GM10248 (cell line): ENCODE data around the gene REPIN1.
A peak's percentile ranks its signal among the peaks of the same experiment; 100 is the strongest.

Experiments
- CTCF ChIA-PET: fragments of 300-600 bp; sonication (Branson Sonifier 250); formaldehyde crosslinking; extraction: SDS; loops from one replicate; lab custom pipeline; 2021; ENCODE audit warnings: antibody characterized with exemption; lab: Yijun Ruan, JAX
- POLR2A ChIA-PET: fragments of 350-650 bp; sonication (Branson Sonifier 250); formaldehyde crosslinking; extraction: SDS; loops from one replicate; lab custom pipeline; 2020; ENCODE audit warnings: antibody characterized with exemption; lab: Yijun Ruan, JAX
- DNase-seq: peaks from one replicate; pipeline ENCODE4 v3.0.0; 2012; ENCODE audit errors: extremely low spot score
- CTCF ChIP-seq: IDR thresholded peaks from 2 replicates; pipeline ENCODE4 v1.5.1; 2012; ENCODE audit warnings: mild to moderate bottlenecking, low read depth; ENCODE audit errors: extremely low read depth, missing control alignments, control extremely low read depth

REPIN1 gene

GRCh38 chr7:150401424-150401790 lies 32.8 kb downstream of the REPIN1 start:
- CTCF ChIA-PET = interaction anchor here (0.7 to 2.6 kb wide), 7 partner anchors 9 to 24 kb away, joined by 3 to 8 read pairs (median 3); no protein-coding TSS in a partner anchor
- TF ChIP-seq CTCF = no peak
- POLR2A ChIA-PET = no interaction called here
- DNase-seq = peak; percentile 45

- CTCF ChIA-PET = interaction anchor here (0.7 to 2.6 kb wide), 8 partner anchors 8 to 47 kb away, joined by 3 to 8 read pairs (median 4); no protein-coding TSS in a partner anchor
- no peak for DNase-seq
- POLR2A ChIA-PET = no interaction called here
- no peak for TF ChIP-seq CTCF
Observed at GRCh38 chr7:150401861-150402631, 33.4 kb downstream of the REPIN1 start.

GRCh38 chr7:150402671-150403321 lies 34.2 kb downstream of the REPIN1 start:
- TF ChIP-seq CTCF = no peak
- ChIA-PET CTCF (interaction anchor here (0.9 to 2.1 kb wide), 5 partner anchors 9 to 46 kb away, joined by 3 to 7 read pairs (median 5); no protein-coding TSS in a partner anchor), POLR2A (no interaction called here)
- DNase-seq = no peak

GRCh38 chr7:150403376-150404171 lies 35.0 kb downstream of the REPIN1 start:
- ChIA-PET POLR2A (no interaction called here), CTCF (interaction anchor here (0.7 to 1.6 kb wide), 8 partner anchors 9 to 42 kb away, joined by 3 to 6 read pairs (median 3); no protein-coding TSS in a partner anchor)
- TF ChIP-seq CTCF = no peak
- DNase-seq = no peak

- no peak for TF ChIP-seq CTCF
- DNase-seq = no peak
- CTCF ChIA-PET = interaction anchor here (0.6 to 1.6 kb wide), 10 partner anchors 10 to 59 kb away, joined by 3 to 6 read pairs (median 3); no protein-coding TSS in a partner anchor
- POLR2A ChIA-PET = no interaction called here
Observed at GRCh38 chr7:150404172-150404804, 35.7 kb downstream of the REPIN1 start.
